SU-DHL-6 (cell line): ENCODE data around the gene NUDT4.

ENCODE experiments used
- H2AFZ ChIP-seq: fragments of 200-600 bp; sonication (generic); 2 replicates; pipeline ENCODE4 v1.6.1; 2014; ENCODE audit warnings: low read depth, mild to moderate bottlenecking, moderate library complexity, mixed read lengths, antibody characterized with exemption, low read length; ENCODE audit not compliant: severe bottlenecking
- H3F3A ChIP-seq: fragments of 200-600 bp; shearing (Covaris generic); 2 replicates; pipeline ENCODE4 v1.6.0; 2016; ENCODE audit warnings: antibody characterized with exemption, mild to moderate bottlenecking; ENCODE audit not compliant: insufficient read depth
- H3K27ac ChIP-seq: fragments of 200-600 bp; sonication (generic); 2 replicates; pipeline ENCODE4 v1.5.1; 2016; ENCODE audit warnings: low read depth, mild to moderate bottlenecking, low read length, moderate library complexity, mixed read lengths
- H3K27me3 ChIP-seq: fragments of 200-600 bp; sonication (generic), shearing (Covaris generic); 2 replicates; pipeline ENCODE4 v1.6.0; 2014; ENCODE audit warnings: mild to moderate bottlenecking, low read length
- H3K36me3 ChIP-seq: fragments of 200-600 bp; sonication (generic); 2 replicates; pipeline ENCODE4 v1.6.1; 2014; ENCODE audit warnings: mild to moderate bottlenecking, low read length, mixed read lengths
- H3K4me2 ChIP-seq: fragments of 300-600, 200-600 bp; shearing (Covaris generic), sonication (generic); 2 replicates; pipeline ENCODE4 v1.6.0; 2014; ENCODE audit warnings: low read length, low read depth, mild to moderate bottlenecking; ENCODE audit not compliant: poor library complexity, severe bottlenecking
- H3K4me3 ChIP-seq: fragments of 200-600 bp; sonication (generic); 2 replicates; pipeline ENCODE4 v1.5.1; 2014; ENCODE audit warnings: antibody characterized with exemption, low read length, mild to moderate bottlenecking, mixed read lengths; ENCODE audit not compliant: insufficient read depth, poor library complexity, severe bottlenecking
- H3K79me2 ChIP-seq: fragments of 200-600 bp; sonication (generic); 2 replicates; pipeline ENCODE4 v1.6.1; 2014; ENCODE audit warnings: mild to moderate bottlenecking, low read length, moderate library complexity; ENCODE audit not compliant: insufficient read depth
- H3K9ac ChIP-seq: fragments of 200-600 bp; sonication (generic); 2 replicates; pipeline ENCODE4 v1.7.0; 2014; ENCODE audit warnings: mild to moderate bottlenecking, low read length
- H3K9me2 ChIP-seq: fragments of 200-600 bp; sonication (generic); replicated peaks from 2 replicates; pipeline ENCODE4 v1.6.1; 2014; ENCODE audit warnings: low read length; ENCODE audit not compliant: insufficient read depth
- H3K9me3 ChIP-seq: fragments of 200-600 bp; sonication (generic); 2 replicates; pipeline ENCODE4 v1.6.1; 2014; ENCODE audit warnings: low read length, mixed read lengths; ENCODE audit not compliant: insufficient read depth
- H4K20me1 ChIP-seq: fragments of 200-600 bp; sonication (generic); 2 replicates; pipeline ENCODE4 v1.6.1; 2014; ENCODE audit warnings: low read depth, mild to moderate bottlenecking, antibody characterized with exemption, low read length, moderate library complexity, mixed read lengths
- CTCF ChIP-seq: fragments of 200-600 bp; sonication (generic); IDR thresholded peaks from one replicate; pipeline ENCODE4 v1.5.1; 2017; ENCODE audit warnings: antibody characterized with exemption, mild to moderate bottlenecking, low read length, moderate library complexity; ENCODE audit not compliant: insufficient read depth, poor library complexity, severe bottlenecking
- EZH2phosphoT487 ChIP-seq: fragments of 200-600 bp; sonication (generic), shearing (Covaris generic); conservative IDR thresholded peaks from 2 replicates; pipeline ENCODE4 v1.6.1; 2018; ENCODE audit warnings: mild to moderate bottlenecking, antibody characterized with exemption, low read length, moderate library complexity, mixed read lengths

NUDT4 gene

GRCh38 chr12:93426412-93426805 lies 48.7 kb downstream of the NUDT4 start:
- no peak overlapping the region for H3K9ac ChIP-seq
- peak overlapping the region; percentile 25 for H3K27ac ChIP-seq
- peaks cover 100% of the 10 kb centered on the region for H3K79me2 ChIP-seq
- H3K4me2 ChIP-seq: peak overlapping the region; percentile 31
- H2AFZ ChIP-seq: no peak overlapping the region
- peaks cover 7% of the 10 kb centered on the region; the same call in 1 of the 2 replicates for H3F3A ChIP-seq
- peaks cover 60% of the 10 kb centered on the region for H4K20me1 ChIP-seq
- no peak overlapping the region for H3K4me3 ChIP-seq
- TF ChIP-seq CTCF: no peak
- no peak for TF ChIP-seq EZH2phosphoT487
- H3K36me3 ChIP-seq: no peaks in the 10 kb centered on the region
- no peaks in the 10 kb centered on the region for H3K27me3 ChIP-seq
- no peaks in the 10 kb centered on the region for H3K9me3 ChIP-seq
- no peaks in the 10 kb centered on the region for H3K9me2 ChIP-seq

- H3K4me2 ChIP-seq: peak overlapping the region; percentile 31
- no peaks in the 10 kb centered on the region for H3K9me2 ChIP-seq
- 0 out of 2 replicates have a peak overlapping the region, but pooled peaks have one; percentile 14 for H3K27ac ChIP-seq
- no peaks in the 10 kb centered on the region for H3K9me3 ChIP-seq
- TF ChIP-seq CTCF: no peak
- no peak for TF ChIP-seq EZH2phosphoT487
- H3K4me3 ChIP-seq: no peak overlapping the region
- no peaks in the 10 kb centered on the region for H3K27me3 ChIP-seq
- H3K9ac ChIP-seq: no peak overlapping the region
- H2AFZ ChIP-seq: no peak overlapping the region
- peaks cover 100% of the 10 kb centered on the region for H3K79me2 ChIP-seq
- no peaks in the 10 kb centered on the region; the same call in 1 of the 2 replicates for H3F3A ChIP-seq
- H3K36me3 ChIP-seq: no peaks in the 10 kb centered on the region
- H4K20me1 ChIP-seq: peaks cover 59% of the 10 kb centered on the region
Measured at GRCh38 chr12:93427779-93428564, 50.2 kb downstream of the NUDT4 start.

- H3K4me3 ChIP-seq: no peak overlapping the region
- H3K79me2 ChIP-seq: peaks cover 100% of the 10 kb centered on the region
- no peak overlapping the region for H3K9ac ChIP-seq
- H4K20me1 ChIP-seq: peaks cover 57% of the 10 kb centered on the region
- H3K4me2 ChIP-seq: no peak overlapping the region
- no peaks in the 10 kb centered on the region for H3K9me2 ChIP-seq
- no peak overlapping the region for H3K27ac ChIP-seq
- no peaks in the 10 kb centered on the region for H3K9me3 ChIP-seq
- no peaks in the 10 kb centered on the region; the same call in 1 of the 2 replicates for H3F3A ChIP-seq
- H3K36me3 ChIP-seq: no peaks in the 10 kb centered on the region
- no peak overlapping the region for H2AFZ ChIP-seq
- TF ChIP-seq EZH2phosphoT487: no peak
- no peak for TF ChIP-seq CTCF
- H3K27me3 ChIP-seq: no peaks in the 10 kb centered on the region
Measured at GRCh38 chr12:93429448-93429847, 51.7 kb downstream of the NUDT4 start.
